ENCODE measurements around the gene DBF4B.

- no peak for TF ChIP-seq CTCF (IDR thresholded peaks at IDR 0.05)
- no peak for TF ChIP-seq POLR2AphosphoS5 (IDR thresholded peaks at IDR 0.05)
- TF ChIP-seq POLR2A (IDR thresholded peaks at IDR 0.05), result no peak
Observed at GRCh38 chr17:44722254-44722653, 13.8 kb downstream of the DBF4B start.
